Measurements from ENCODE around the gene NPDC1. TPM values are rescaled to one million over a fixed set of nuclear protein-coding genes. Genes with fewer than 3 reads are reported as not detected.

The NPDC1 gene
- polyA plus RNA-seq, 1 donor: 42.7 TPM

GRCh38 chr9:137016436-137016835 is 29.5 kb downstream of the NPDC1 start:
- Histone ChIP-seq H3K27ac (ENCODE audit: low read length) (no peak overlapping the region), H3K27me3 (ENCODE audit: control insufficient read depth, insufficient read depth, low read length) (no peaks in the 10 kb centered on the region), H3K9me3 (ENCODE audit: control insufficient read depth, low read depth, low read length) (peaks cover 58% of the 10 kb centered on the region), H3K4me3 (ENCODE audit: low read length) (no peak overlapping the region), H3K4me1 (ENCODE audit: control insufficient read depth, insufficient read depth, low read length) (peaks cover 4% of the 10 kb centered on the region), H3K36me3 (ENCODE audit: control insufficient read depth, insufficient read depth, low read length) (peaks cover 17% of the 10 kb centered on the region)
- WGBS (ENCODE audit: insufficient coverage, low lambda C conversion rate): no CpG with 5 or more reads among the region's 16 CpGs
- no peak for DNase-seq

GRCh38 chr9:137015976-137016375 is 30.0 kb downstream of the NPDC1 start:
- Histone ChIP-seq H3K9me3 (ENCODE audit: control insufficient read depth, low read depth, low read length) (peaks cover 55% of the 10 kb centered on the region), H3K36me3 (ENCODE audit: control insufficient read depth, insufficient read depth, low read length) (peaks cover 17% of the 10 kb centered on the region), H3K27ac (ENCODE audit: low read length) (no peak overlapping the region), H3K27me3 (ENCODE audit: control insufficient read depth, insufficient read depth, low read length) (no peaks in the 10 kb centered on the region), H3K4me3 (ENCODE audit: low read length) (no peak overlapping the region), H3K4me1 (ENCODE audit: control insufficient read depth, insufficient read depth, low read length) (no peaks in the 10 kb centered on the region)
- WGBS (ENCODE audit: insufficient coverage, low lambda C conversion rate): no CpG with 5 or more reads among the region's 21 CpGs
- no peak for DNase-seq

- no CpG with 5 or more reads among the region's 25 CpGs for WGBS (ENCODE audit: insufficient coverage, low lambda C conversion rate)
- Histone ChIP-seq H3K36me3 (ENCODE audit: control insufficient read depth, insufficient read depth, low read length) (peaks cover 17% of the 10 kb centered on the region), H3K4me1 (ENCODE audit: control insufficient read depth, insufficient read depth, low read length) (no peaks in the 10 kb centered on the region), H3K27ac (ENCODE audit: low read length) (no peak overlapping the region), H3K27me3 (ENCODE audit: control insufficient read depth, insufficient read depth, low read length) (no peaks in the 10 kb centered on the region), H3K4me3 (ENCODE audit: low read length) (no peak overlapping the region), H3K9me3 (ENCODE audit: control insufficient read depth, low read depth, low read length) (peaks cover 53% of the 10 kb centered on the region)
- no peak for DNase-seq
These were observed 30.4 kb downstream of the NPDC1 start for GRCh38 chr9:137015540-137015930.

- Histone ChIP-seq H3K27ac (ENCODE audit: low read length) (no peak overlapping the region), H3K4me3 (ENCODE audit: low read length) (no peak overlapping the region), H3K36me3 (ENCODE audit: control insufficient read depth, insufficient read depth, low read length) (peaks cover 17% of the 10 kb centered on the region), H3K9me3 (ENCODE audit: control insufficient read depth, low read depth, low read length) (peaks cover 51% of the 10 kb centered on the region), H3K4me1 (ENCODE audit: control insufficient read depth, insufficient read depth, low read length) (no peaks in the 10 kb centered on the region), H3K27me3 (ENCODE audit: control insufficient read depth, insufficient read depth, low read length) (no peaks in the 10 kb centered on the region)
- DNase-seq: no peak
- WGBS (ENCODE audit: insufficient coverage, low lambda C conversion rate): no CpG with 5 or more reads among the region's 36 CpGs
These were observed 31.0 kb downstream of the NPDC1 start for GRCh38 chr9:137014776-137015539.

- Histone ChIP-seq H3K4me3 (ENCODE audit: low read length) (no peak overlapping the region), H3K27me3 (ENCODE audit: control insufficient read depth, insufficient read depth, low read length) (no peaks in the 10 kb centered on the region), H3K4me1 (ENCODE audit: control insufficient read depth, insufficient read depth, low read length) (no peaks in the 10 kb centered on the region), H3K36me3 (ENCODE audit: control insufficient read depth, insufficient read depth, low read length) (peaks cover 17% of the 10 kb centered on the region), H3K27ac (ENCODE audit: low read length) (no peak overlapping the region), H3K9me3 (ENCODE audit: control insufficient read depth, low read depth, low read length) (peaks cover 55% of the 10 kb centered on the region)
- DNase-seq: no peak
- no CpG with 5 or more reads among the region's 23 CpGs for WGBS (ENCODE audit: insufficient coverage, low lambda C conversion rate)
These were observed 31.8 kb downstream of the NPDC1 start for GRCh38 chr9:137014166-137014565.

- no CpG with 5 or more reads among the region's 20 CpGs for WGBS (ENCODE audit: insufficient coverage, low lambda C conversion rate)
- peaks cover 17% of the 10 kb centered on the region for H3K36me3 ChIP-seq (ENCODE audit: control insufficient read depth, insufficient read depth, low read length)
- H3K4me1 ChIP-seq (ENCODE audit: control insufficient read depth, insufficient read depth, low read length): no peaks in the 10 kb centered on the region
- H3K27me3 ChIP-seq (ENCODE audit: control insufficient read depth, insufficient read depth, low read length): no peaks in the 10 kb centered on the region
- no peak overlapping the region for H3K27ac ChIP-seq (ENCODE audit: low read length)
- H3K9me3 ChIP-seq (ENCODE audit: control insufficient read depth, low read depth, low read length): peaks cover 52% of the 10 kb centered on the region
- no peak overlapping the region for H3K4me3 ChIP-seq (ENCODE audit: low read length)
- no peak for DNase-seq
These were observed 32.4 kb downstream of the NPDC1 start for GRCh38 chr9:137013571-137013940.

- Histone ChIP-seq H3K9me3 (ENCODE audit: control insufficient read depth, low read depth, low read length) (peaks cover 50% of the 10 kb centered on the region), H3K4me1 (ENCODE audit: control insufficient read depth, insufficient read depth, low read length) (no peaks in the 10 kb centered on the region), H3K27me3 (ENCODE audit: control insufficient read depth, insufficient read depth, low read length) (no peaks in the 10 kb centered on the region), H3K4me3 (ENCODE audit: low read length) (no peak overlapping the region), H3K27ac (ENCODE audit: low read length) (no peak overlapping the region), H3K36me3 (ENCODE audit: control insufficient read depth, insufficient read depth, low read length) (peaks cover 17% of the 10 kb centered on the region)
- no CpG with 5 or more reads among the region's 67 CpGs for WGBS (ENCODE audit: insufficient coverage, low lambda C conversion rate)
- no peak for DNase-seq
These were observed 33.0 kb downstream of the NPDC1 start for GRCh38 chr9:137012694-137013570.

- WGBS (ENCODE audit: insufficient coverage, low lambda C conversion rate): no CpG with 5 or more reads among the region's 39 CpGs
- Histone ChIP-seq H3K36me3 (ENCODE audit: control insufficient read depth, insufficient read depth, low read length) (peaks cover 11% of the 10 kb centered on the region), H3K27me3 (ENCODE audit: control insufficient read depth, insufficient read depth, low read length) (no peaks in the 10 kb centered on the region), H3K9me3 (ENCODE audit: control insufficient read depth, low read depth, low read length) (peaks cover 46% of the 10 kb centered on the region), H3K4me3 (ENCODE audit: low read length) (no peak overlapping the region), H3K4me1 (ENCODE audit: control insufficient read depth, insufficient read depth, low read length) (no peaks in the 10 kb centered on the region), H3K27ac (ENCODE audit: low read length) (no peak overlapping the region)
- no peak for DNase-seq
These were observed 33.9 kb downstream of the NPDC1 start for GRCh38 chr9:137011907-137012675.

GRCh38 chr9:137011156-137011555 is 34.8 kb downstream of the NPDC1 start:
- Histone ChIP-seq H3K4me1 (ENCODE audit: control insufficient read depth, insufficient read depth, low read length) (no peaks in the 10 kb centered on the region), H3K36me3 (ENCODE audit: control insufficient read depth, insufficient read depth, low read length) (peaks cover 7% of the 10 kb centered on the region), H3K27ac (ENCODE audit: low read length) (no peak overlapping the region), H3K27me3 (ENCODE audit: control insufficient read depth, insufficient read depth, low read length) (no peaks in the 10 kb centered on the region), H3K9me3 (ENCODE audit: control insufficient read depth, low read depth, low read length) (peaks cover 48% of the 10 kb centered on the region), H3K4me3 (ENCODE audit: low read length) (no peak overlapping the region)
- no CpG with 5 or more reads among the region's 24 CpGs for WGBS (ENCODE audit: insufficient coverage, low lambda C conversion rate)
- DNase-seq: no peak
